Measurements from ENCODE around the gene PMVK. TPM values are rescaled to one million over a fixed set of nuclear protein-coding genes. Genes with fewer than 3 reads are reported as not detected.

The PMVK gene
- total RNA-seq (2022; extraction: Qiagen RNA extraction), result 41.4 to 44.4 TPM (median 42.1 TPM) in 5 replicates

DNA sequence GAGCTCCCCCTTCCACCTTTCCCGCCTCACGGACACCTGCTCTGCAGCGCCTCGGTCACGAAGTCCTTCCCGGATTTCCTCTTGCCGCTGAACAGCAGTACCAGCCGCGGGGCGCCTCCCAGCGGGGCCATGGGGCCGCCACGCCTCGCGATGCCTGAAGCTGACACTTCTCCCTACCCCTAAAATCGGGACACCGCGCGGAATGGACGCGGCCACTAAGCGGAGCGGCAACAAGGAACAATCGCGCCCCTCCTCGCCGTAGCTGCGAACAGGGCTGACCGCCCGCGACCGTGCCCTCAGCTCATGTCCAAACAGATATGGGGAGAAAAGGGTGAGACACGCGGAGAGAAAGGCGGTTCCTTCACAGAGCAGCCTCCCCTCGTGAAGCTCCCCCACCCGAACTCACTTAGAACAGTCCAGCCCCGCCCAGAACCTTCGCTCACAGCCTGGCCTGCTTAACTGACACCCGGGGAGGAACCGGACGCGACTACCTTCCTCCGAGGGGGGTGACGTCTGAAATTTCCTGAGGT is at the start of gene PMVK:
Gene PMVK (minus strand): TSS at position 165 of the 530 bp plus-strand sequence. CDS start 34 bp downstream, at position 131.

DNA sequence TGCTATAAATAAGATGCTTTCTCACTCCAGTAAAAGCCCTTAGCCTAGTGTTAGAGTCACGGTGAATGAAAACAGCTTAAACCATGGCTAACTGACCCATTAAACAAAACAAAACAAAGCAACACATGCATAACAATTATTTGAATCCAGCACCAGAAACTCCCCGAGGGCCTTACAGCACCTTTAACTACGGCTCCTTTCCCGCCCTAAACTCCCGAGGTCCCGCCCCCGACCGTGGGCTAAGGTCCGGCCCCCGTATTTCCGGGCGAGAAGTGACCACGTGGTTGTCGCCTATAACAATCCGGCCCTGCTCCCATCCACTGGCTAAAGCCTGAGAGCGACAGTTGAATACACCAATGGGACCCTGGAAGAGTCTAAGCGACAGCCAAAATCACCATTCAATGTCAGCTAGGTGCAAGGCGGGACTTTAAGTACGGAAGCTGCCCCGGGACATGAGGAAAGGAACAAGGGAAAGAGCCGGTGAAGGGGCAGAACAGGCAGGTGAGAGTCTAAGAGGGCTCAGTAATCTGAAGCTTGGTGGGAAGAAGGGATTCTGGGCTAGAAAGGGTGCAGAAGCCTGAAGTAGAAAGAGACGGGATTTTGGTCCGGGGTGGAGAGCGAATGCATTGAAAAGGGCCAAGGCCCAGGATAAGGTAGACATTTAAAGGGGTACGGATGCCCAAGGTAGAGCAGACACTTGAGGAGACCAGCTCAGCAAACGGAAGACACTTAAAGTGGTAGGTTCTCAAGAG is 46.6 kb upstream of the PMVK start, which contains the start of gene FLAD1:
Gene FLAD1 (plus strand): TSS at position 448 of the 752 bp plus-strand sequence. CDS start 351 bp downstream, outside the sequence.

GRCh38 chr1:154974102-154974807 is 37.7 kb upstream of the PMVK start, which contains the start of gene CKS1B:
TSS of gene CKS1B (plus strand) at chr1:154974681. CDS start at chr1:154974746, 65 bp downstream.

GRCh38 chr1:154970631-154971340 is 34.3 kb upstream of the PMVK start, which contains the start of gene SHC1:
TSS of gene SHC1 (minus strand) at chr1:154970747. CDS start at chr1:154970526, 221 bp downstream.

DNA sequence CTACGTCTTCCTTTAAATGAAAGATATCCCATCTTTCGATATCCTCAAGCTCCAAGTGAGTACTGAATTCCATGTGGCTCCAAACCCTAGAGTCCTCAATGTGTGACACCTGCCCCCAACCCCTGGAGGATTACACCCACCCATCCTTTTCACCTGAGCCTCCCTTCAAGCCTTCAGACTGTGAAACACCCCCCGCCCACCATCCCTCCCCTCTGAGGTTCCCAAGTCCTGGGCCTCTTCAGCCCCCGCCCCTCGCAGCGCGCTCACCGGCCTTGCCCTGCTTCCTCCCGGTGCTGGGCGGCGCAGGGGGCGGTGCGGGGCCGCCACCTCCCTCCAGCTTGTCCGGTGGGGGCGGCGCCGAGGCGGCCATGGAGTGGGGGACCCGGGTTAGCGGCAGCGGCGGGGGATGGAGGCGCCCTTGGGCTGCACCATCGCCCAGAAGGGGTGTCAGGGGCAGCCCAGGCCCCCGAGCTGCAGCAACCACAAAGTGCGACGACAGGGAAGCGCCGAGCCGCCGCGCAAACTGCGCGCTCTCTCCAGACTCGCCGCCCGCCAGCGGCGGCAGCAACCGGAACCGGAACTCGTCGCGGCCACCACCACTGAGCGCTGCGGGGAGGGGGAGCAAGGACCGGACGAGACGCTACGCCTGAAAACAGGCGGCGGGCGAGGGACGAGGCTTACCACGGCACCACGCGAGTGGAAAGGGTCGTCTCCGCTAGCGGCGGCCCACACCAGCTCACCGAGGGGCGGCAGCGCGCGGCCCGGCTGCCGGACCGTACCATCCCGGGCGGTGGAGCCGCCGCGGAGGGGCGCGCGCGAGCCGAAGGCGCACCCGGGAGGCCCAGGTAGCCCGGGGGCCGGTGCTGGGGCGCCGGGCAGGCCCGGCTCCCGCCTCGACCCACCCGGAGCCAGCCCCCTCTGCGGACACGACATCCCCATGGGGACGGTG is 25.0 kb upstream of the PMVK start, which contains the start of gene PYGO2:
Gene PYGO2 (minus strand): TSS at position 576 of the 949 bp plus-strand sequence. CDS start 206 bp downstream, at position 370.

DNA sequence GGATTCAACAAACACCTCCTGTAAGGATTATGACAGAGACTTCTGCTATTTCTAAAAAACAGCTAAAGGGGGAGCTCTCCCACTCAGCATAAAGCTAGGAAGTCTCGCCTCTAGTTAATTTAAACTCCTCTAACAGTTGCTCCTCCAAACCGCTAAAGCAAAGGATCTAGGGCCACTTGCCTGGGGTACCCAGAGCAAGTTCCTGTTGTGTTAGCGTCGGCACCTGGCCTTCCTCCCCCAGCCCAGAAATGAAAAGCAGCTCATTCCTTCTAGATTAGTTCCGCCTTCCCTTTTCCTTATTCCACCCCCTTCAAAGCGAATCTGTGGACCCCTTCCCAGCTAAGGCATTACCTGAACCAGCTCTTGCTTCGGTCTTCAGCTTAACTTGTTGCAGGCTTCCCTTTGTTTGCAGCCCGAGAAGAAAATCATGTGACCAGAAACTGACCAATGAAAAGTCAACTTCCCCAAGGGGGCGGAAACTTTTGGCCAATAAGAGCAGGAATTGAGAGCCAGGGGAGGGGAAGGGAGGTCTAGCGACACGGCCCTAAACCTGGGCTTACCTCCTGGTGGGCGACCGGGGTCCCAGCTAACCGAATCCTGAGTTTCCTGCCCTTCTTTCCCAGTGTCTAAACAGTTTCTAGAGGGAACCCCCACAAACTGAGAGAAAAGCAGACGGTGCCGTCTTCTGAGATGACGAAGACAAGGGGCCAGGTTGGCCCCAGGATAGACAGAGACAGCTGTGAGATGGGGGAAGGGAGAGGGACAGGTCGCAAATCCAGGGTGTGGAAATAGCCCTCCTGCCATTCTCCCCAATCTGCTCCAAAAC is 19.4 kb upstream of the PMVK start, which contains the start of gene PBXIP1:
Gene PBXIP1 (minus strand): TSS at position 382 of the 826 bp plus-strand sequence. CDS start 2,378 bp downstream, outside the sequence.

Other genes with a start within 250 kb of the PMVK start
- gene KCNN3, start 66.4 kb downstream of the PMVK start, total RNA-seq (2022; extraction: Qiagen RNA extraction), result 0.02 to 0.11 TPM (median 0.05 TPM) in 5 replicates
- gene PBXIP1, start 19.4 kb upstream of the PMVK start, total RNA-seq (2022; extraction: Qiagen RNA extraction), result 11.9 to 16.0 TPM (median 14.4 TPM) in 5 replicates
- gene PYGO2, start 25.1 kb upstream of the PMVK start, total RNA-seq (2022; extraction: Qiagen RNA extraction), result 19.4 to 23.1 TPM (median 22.1 TPM) in 5 replicates
- gene SHC1, start 34.0 kb upstream of the PMVK start, total RNA-seq (2022; extraction: Qiagen RNA extraction), result 209 to 336 TPM (median 304 TPM) in 5 replicates
- 301 to 343 TPM (median 324 TPM) in 5 replicates for gene CKS1B, start 38.0 kb upstream of the PMVK start, total RNA-seq (2022; extraction: Qiagen RNA extraction)
- 39.1 to 45.0 TPM (median 43.1 TPM) in 5 replicates for gene FLAD1, start 46.6 kb upstream of the PMVK start, total RNA-seq (2022; extraction: Qiagen RNA extraction)
- not detected in 5 replicates for gene LENEP, start 56.9 kb upstream of the PMVK start, total RNA-seq (2022; extraction: Qiagen RNA extraction)
- gene ZBTB7B, start 66.1 kb upstream of the PMVK start, total RNA-seq (2022; extraction: Qiagen RNA extraction), result 38.8 to 58.2 TPM (median 53.7 TPM) in 5 replicates
- 0.30 to 1.1 TPM (median 0.73 TPM) in 5 replicates for gene DCST2, start 97.1 kb upstream of the PMVK start, total RNA-seq (2022; extraction: Qiagen RNA extraction)
- gene DCST1, start 97.1 kb upstream of the PMVK start, total RNA-seq (2022; extraction: Qiagen RNA extraction), result 0.05 to 0.06 TPM (median 0.06 TPM) in 3 of 5 replicates, not detected in the others
- gene ADAM15, start 114.6 kb upstream of the PMVK start, total RNA-seq (2022; extraction: Qiagen RNA extraction), result 68.8 to 122 TPM (median 111 TPM) in 5 replicates
- 14.0 to 17.2 TPM (median 14.8 TPM) in 5 replicates for gene EFNA4, start 127.0 kb upstream of the PMVK start, total RNA-seq (2022; extraction: Qiagen RNA extraction)
- gene EFNA3, start 142.1 kb upstream of the PMVK start, total RNA-seq (2022; extraction: Qiagen RNA extraction), result 12.6 to 15.3 TPM (median 13.8 TPM) in 5 replicates
- 16.4 to 24.1 TPM (median 18.9 TPM) in 5 replicates for gene EFNA1, start 191.2 kb upstream of the PMVK start, total RNA-seq (2022; extraction: Qiagen RNA extraction)
- gene SLC50A1, start 199.1 kb upstream of the PMVK start, total RNA-seq (2022; extraction: Qiagen RNA extraction), result 30.9 to 37.0 TPM (median 32.7 TPM) in 5 replicates
- gene DPM3, start 203.8 kb upstream of the PMVK start, total RNA-seq (2022; extraction: Qiagen RNA extraction), result 63.4 to 82.2 TPM (median 77.7 TPM) in 5 replicates
- 221 to 270 TPM (median 241 TPM) in 5 replicates for gene KRTCAP2, start 236.6 kb upstream of the PMVK start, total RNA-seq (2022; extraction: Qiagen RNA extraction)
- gene TRIM46, start 237.1 kb upstream of the PMVK start, total RNA-seq (2022; extraction: Qiagen RNA extraction), result 1.8 to 2.9 TPM (median 2.5 TPM) in 5 replicates

Measured in A549 treated with dexamethasone at 1 μM for 4 hours (cell line).